Measurements from ENCODE around the gene ELAPOR2.
"Not testable (repeated sequence)": the region's sequence is repeated elsewhere in the genome, so short reads cannot be mapped to it uniquely, and the experiment has no call there.

Gene ELAPOR2

GRCh38 chr7:87039691-87040299 lies 19.7 kb downstream of the ELAPOR2 start:
- not testable (repeated sequence) for DNase-seq

- DNase-seq: no peak
Observed at GRCh38 chr7:87038993-87039690, 20.3 kb downstream of the ELAPOR2 start.

- DNase-seq: no peak
Observed at GRCh38 chr7:87036985-87037384, 22.5 kb downstream of the ELAPOR2 start.

GRCh38 chr7:87032604-87033339 lies 26.7 kb downstream of the ELAPOR2 start:
- no peak for DNase-seq

- DNase-seq: no peak
Observed at GRCh38 chr7:87029078-87029477, 30.4 kb downstream of the ELAPOR2 start.

GRCh38 chr7:87028636-87029035 lies 30.8 kb downstream of the ELAPOR2 start:
- no peak for DNase-seq

GRCh38 chr7:87027900-87028299 lies 31.6 kb downstream of the ELAPOR2 start:
- DNase-seq: no peak

- DNase-seq: no peak
Observed at GRCh38 chr7:87021285-87021684, 38.2 kb downstream of the ELAPOR2 start.

GRCh38 chr7:87016606-87017005 lies 42.8 kb downstream of the ELAPOR2 start:
- DNase-seq: no peak

- DNase-seq: no peak
Observed at GRCh38 chr7:87013840-87014190, 45.6 kb downstream of the ELAPOR2 start.

- DNase-seq: no peak
Observed at GRCh38 chr7:87013136-87013839, 46.2 kb downstream of the ELAPOR2 start.
